Measurements from ENCODE around the gene VAMP3.

VAMP3 gene
- 139 to 295 (median 216) reads per million in 17 experiments for total RNA-seq

DNA sequence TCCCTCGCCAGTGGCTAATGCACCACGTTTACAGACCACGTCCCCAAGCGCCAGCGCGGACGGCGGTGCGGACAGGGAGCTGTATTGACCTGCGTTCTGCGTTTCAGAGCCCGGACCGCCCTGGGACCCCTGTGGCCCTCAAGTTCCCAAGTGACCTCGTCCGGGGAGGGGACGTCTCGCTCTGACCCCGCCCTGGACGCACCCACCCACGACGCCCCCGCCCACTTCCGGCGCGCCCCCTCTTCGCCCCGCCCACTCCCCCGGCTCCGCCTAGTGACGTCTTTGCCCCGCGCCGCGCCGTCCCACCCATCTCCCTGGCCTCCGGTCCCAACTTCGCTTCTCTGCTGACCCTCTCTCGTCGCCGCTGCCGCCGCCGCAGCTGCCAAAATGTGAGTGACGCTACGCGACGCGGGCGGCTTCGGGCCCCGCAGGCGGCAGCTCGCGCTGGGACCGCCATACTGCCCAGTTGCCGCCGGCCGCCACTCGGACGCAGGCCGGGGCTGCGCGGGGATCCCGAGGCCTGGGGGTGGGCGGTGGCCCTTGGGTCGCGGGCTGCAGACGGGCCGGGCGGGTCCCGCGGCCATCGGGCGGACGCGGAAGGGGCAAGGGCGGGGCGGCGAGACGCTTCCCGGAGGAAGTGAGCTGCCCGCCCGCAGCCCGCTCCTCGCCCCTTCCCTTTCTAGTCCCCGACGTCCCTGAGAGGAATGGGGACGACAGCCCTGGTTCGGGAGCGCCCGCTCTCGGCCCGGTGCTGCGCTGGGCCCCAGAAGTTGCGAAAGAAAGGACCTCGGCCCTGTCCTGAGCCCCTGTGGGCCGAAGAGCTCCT, at the start of gene VAMP3:
Gene VAMP3 (plus strand): TSS at position 300 of the 826 bp plus-strand sequence. CDS start 88 bp downstream, at position 388.
- DNase-seq, result peak; percentile 93 to 98 (median 95)

DNA sequence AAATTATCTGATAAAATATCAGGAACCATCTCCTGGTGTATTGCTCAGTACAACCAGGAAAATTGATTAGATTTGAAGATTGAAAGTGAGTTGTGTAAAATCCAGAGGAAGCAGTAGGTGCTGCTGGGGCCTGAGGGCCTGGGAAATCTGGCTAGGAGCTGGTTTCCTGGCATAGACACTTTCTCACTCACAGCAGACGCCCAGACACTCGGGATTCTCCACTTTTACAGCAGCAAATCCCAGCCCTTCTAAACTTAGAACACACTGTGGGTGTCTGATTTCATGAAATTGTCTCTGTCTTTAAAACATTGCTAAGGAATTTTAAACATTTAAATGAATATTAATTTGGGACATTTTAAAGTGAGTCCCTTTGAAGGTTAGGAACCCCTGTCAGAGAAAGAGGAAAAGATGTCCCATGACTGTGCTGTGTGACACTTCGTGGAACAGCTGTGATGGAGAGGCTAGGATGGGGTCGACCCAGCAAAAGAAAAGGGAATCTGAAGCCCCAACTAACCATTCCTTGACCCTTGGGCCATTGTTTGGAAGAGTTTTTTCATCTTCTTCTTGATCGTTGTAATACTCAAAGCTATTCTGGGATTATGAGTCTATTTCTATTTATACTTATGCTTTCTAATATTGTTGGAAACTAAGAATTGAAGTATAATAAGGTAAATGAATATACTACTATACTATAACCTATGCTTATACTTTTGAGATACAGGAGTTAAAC, 49.0 kb upstream of the VAMP3 start:
- no peak for DNase-seq

- no peak for DNase-seq
Observed at GRCh38 chr1:7722670-7723012, 48.5 kb upstream of the VAMP3 start.

DNA sequence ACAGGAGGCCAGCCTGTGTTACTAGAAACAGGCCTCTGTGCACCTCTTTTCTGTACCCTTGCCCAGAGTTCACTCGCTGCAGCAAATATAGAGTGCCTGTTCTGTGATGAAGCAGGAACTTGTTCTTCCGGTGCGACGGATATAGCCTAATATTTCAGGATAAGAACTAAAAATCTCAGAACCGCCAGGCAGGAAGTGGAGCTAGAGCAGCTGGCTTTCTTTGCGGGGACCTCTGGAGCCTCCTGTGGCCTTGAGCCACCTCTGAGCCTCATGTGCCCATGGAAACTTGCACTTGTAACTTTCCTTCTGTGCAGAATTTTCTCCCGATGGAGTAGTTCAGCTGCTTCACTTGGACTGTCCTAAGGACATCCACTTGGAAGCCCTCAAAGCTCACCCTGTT, 44.5 kb upstream of the VAMP3 start:
- peak in 3 of 4 experiments; percentile 28 to 37 (median 33) for DNase-seq

DNA sequence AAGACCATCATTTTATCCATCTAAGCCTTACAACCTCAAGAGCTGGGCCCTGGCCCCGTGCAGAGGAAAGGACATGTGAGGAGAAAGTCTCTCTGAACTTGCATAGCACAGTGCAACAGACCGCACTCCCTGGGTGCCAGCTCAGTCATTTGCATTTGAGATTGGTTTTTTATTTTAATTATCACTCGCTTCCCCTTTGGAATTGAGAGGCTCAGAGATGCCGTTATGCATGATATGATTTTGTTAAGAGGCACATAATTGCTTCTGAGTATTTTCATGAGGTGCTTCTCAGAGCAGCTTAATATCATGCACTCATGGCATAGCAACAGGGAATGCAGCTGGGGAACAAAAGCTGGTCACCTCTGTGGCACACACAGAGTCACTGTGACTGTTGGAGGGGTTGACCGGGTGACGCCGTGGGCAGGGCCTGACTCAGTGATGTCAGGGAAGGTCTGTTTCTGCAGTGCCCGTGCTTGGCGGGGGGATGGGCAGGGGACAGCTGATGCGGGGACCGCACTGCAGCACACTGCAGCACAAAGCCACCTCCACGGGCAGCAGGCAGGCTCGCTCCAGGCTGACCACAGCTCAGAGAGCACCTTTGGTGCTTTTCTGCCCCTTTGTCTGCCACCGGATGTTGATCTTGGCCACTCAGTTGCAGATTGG, 43.2 kb upstream of the VAMP3 start:
- DNase-seq, result no peak

DNA sequence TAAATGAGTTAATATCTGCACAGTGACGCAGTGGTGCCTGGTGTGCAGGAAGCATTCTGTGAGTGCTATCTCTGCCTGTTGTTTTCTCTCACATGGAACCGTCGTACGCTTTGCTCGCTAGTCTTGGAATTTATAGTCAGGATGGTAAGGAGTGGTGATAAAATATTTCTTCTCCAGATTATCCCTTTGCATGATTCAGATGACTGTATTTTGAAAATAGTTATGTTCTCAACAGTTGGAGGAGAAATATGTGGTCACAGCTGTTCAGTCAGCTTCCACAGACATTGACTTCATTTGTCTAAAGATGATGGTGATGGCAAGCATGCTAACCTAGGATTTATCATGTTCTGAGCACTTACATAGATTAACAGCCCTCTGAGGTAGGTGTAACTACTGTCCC, 41.3 kb upstream of the VAMP3 start:
- no peak for DNase-seq

- no peak for DNase-seq
Observed at GRCh38 chr1:7732331-7732730, 38.8 kb upstream of the VAMP3 start.

DNA sequence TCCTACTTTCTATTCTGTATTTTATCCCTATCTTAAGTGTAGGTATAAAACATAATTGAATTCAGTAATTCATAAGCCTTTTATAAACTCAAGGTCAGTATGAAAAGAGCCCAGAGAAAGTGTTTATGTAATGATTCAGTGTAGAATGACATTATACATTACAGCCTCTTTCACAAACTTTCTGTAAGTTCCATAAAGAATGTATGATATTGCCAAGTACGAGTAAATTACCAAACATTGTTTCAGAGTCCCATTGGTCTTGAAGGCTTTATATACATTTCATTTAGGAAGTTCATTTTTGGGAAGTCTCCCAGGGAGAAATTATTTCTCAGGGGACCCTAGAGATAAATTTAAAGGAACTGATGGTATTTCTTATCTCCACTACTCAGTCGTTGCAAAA, 37.8 kb upstream of the VAMP3 start:
- DNase-seq, result no peak

- no peak for DNase-seq
Observed at GRCh38 chr1:7738044-7738443, 33.1 kb upstream of the VAMP3 start.

DNA sequence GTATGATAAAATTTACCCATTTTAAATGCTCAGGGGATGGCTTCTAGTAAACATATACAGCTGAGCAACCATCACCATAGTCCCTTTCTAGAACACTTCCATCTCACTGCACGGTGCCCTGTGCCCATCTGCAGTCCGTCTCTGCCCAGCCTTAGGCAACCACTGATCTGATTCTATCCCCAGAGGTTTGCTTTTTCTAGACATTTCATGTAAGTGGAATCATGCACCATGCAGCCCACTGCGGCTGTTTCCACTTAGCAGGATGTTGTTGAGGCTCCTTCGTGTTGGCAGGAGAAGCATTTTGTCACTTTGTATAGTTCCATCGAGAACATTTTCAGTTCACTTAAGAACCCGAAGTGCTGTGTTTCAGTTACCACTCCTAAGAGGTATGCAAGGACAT, 27.8 kb upstream of the VAMP3 start:
- DNase-seq, result no peak

- DNase-seq, result no peak
Observed at GRCh38 chr1:7744882-7745281, 26.2 kb upstream of the VAMP3 start.

DNA sequence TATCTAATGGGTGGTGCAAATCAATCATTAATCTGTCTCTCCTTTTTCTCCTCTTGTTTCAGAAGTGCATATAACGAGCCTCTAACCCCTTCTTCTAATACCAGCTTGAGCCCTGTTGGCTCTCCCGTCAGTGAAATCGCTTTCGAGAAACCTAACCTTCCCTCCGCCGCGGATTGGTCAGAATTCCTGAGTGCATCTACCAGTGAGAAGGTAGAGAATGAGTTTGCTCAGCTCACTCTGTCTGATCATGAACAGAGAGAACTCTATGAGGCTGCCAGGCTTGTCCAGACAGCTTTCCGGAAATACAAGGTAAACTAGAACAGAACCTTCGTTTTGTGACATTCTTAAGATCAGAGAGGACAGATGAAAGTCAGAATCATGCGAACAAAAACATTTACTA, 25.3 kb upstream of the VAMP3 start:
- DNase-seq, result no peak

DNA sequence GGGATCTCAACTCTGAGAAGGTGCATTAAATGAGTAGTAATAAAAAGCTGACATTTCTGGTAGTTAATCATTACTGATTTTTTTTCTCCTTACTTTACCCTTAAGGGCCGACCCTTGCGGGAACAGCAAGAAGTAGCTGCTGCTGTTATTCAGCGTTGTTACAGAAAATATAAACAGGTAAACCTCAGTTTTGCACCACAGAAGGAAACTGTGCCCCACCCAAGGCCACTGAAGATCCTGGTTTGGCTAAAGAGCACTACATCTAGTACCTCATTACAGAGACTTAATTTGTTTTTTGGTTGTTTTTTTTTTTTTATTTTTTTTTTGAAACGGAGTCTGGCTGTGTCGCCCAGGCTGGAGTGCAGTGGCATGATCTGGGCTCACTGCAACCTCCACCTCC, 23.5 kb upstream of the VAMP3 start:
- DNase-seq, result no peak

- DNase-seq, result no peak
Observed at GRCh38 chr1:7749126-7749525, 22.0 kb upstream of the VAMP3 start.

DNA sequence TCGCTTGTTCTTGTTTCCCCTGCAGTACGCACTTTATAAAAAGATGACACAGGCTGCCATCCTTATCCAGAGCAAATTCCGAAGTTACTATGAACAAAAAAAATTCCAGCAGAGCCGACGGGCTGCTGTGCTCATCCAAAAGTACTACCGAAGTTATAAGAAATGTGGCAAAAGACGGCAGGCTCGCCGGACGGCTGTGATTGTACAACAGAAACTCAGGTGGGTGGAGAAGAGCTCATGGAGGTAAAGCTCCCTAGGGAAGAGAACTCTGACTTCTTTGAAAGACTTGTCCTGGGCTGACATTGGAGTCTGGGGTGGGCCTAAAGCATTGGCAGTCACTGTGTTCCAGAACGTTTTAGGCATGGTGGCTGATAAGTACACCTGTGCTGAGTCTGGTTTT, 19.9 kb upstream of the VAMP3 start:
- no peak for DNase-seq

DNA sequence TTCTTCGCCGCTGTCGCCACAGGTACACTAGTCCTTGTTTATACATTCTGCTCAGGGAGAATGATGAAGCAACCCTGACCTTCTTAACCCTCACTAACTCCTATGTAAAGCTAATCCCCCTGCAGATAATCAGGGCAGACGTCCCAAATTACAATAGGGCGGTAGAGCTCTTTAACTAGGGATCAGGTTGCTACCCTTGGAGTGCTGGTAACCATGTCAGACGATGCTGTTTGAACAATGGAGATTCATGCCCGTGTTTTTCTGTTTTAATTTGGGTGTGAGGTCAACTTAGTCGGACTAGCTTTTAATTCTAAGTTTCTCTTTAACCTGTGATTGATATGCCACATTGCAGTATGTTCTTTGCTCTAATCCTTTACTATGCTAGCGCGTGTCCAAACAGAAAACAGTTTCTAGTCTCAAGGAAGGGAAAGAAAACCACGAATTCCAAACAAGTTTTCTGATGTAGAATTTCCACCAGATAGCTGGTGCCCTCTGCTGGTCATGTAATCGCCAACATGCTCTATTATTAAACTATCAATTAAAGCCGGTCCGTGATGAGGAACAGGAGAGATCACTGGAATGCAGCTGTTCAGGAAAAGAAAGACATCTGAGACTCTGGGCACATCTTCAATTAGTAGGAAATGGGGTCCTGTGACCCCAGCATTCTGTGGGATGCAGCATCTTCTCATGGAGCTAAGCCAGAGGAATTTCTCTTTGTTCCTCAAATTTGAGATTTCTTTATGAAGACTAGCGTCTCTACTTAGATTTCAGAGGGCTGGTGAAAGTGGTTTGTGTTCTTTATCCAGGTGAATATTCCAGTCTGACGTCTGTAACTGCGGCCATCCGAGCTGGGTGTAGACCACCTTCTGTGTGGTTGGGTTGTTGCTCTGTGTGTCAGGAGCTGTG, 18.3 kb upstream of the VAMP3 start:
- DNase-seq, result peak; percentile 66 to 82 (median 70)

DNA sequence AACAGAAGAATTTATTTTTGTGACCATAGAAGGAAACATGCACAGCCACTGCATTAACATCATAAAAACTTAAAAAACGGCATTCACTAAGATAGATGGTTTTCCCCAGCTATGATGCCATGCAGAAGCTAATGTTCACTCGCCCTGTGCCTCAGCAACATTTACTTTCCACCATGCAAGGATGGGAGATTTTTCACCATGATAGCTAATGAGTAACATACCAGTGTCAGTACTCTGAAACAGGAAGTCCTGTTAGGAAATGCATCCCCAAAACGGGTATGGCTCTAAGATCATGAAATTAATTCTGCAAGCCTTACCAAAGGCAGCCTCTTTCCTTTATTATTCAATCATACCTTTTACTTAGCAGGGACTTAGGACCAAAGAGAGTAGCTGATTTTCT, 17.5 kb upstream of the VAMP3 start:
- DNase-seq, result peak; percentile 31 to 72 (median 50)

DNA sequence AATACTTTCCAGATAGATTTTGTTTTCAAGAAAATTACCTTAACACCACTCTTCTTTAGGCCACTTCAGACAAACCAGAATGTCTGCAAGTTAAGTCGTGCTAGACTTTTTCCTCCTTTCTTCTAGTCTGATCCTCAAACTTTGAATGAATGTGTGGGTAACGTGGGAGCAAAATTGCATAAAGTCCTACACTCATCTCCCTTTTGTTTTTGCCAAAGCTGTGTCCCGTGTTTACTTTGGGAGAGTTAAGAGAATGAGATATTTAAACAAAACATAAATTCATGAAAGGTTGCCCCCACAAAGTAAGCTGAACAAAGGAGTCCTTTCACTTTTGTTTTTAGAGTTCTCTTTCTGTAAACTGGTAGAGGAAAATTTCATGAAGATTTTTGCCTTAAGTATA, 16.9 kb upstream of the VAMP3 start:
- no peak for DNase-seq

DNA sequence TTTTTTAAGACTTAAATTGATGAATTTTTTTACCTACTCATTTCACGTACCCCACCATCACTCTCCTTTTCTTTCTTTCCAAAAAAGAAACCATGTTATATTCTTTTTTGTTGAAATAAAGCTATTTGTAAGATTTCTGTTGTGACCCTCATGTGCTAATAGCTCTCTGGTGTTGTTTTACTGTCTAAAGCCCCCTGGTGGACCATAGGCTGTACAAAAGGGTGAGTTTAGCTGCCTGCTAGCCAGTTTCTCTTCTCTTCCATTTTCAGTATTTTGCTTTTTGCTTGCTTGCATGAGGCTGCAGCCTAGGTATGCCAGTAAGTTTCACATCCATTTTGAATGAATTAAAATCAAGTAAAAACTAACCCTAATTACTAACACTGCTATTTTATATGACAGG, 15.6 kb upstream of the VAMP3 start:
- peak in 2 of 4 experiments; percentile 8 to 27 for DNase-seq

DNA sequence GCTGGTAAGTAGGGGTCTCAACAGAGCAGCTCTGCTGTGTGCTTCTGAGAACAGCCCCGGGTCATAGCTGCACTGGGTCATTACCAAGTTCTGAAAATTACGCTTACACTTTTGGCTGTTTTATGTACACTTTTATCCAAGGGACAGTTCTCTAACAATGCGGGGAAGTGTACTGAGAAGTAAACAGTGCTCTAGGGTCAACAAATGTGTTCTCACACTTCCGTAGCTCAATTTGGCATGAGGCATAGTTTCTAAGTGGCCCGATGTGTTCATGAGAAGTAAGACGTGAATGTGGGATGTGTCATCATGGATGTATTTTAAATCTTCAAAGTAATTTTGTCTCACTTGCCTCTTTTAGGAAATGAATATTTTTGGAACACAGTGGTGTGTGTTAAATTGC, 10.9 kb upstream of the VAMP3 start:
- no peak for DNase-seq

- DNase-seq, result no peak
Observed at GRCh38 chr1:7761103-7761502, 10.0 kb upstream of the VAMP3 start.

DNA sequence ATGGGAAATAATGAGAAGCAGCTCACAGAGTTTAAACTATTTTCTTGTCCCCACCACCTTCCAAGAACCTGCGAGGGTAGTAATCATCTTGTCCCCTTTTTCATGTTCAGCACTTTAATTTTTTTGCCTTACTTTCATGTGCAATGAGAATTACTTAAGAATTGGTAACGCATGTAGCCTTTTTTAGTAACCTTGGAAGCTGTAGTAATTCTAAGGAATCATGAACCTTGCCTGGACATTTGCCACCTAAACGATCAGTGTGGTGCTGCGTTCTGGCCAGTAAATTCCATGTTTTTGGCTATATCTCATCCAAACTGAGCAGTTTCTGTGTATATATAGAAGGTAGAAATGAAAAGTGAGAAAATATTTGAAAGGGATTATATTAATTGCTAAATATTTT, 3.9 kb upstream of the VAMP3 start:
- no peak for DNase-seq

DNA sequence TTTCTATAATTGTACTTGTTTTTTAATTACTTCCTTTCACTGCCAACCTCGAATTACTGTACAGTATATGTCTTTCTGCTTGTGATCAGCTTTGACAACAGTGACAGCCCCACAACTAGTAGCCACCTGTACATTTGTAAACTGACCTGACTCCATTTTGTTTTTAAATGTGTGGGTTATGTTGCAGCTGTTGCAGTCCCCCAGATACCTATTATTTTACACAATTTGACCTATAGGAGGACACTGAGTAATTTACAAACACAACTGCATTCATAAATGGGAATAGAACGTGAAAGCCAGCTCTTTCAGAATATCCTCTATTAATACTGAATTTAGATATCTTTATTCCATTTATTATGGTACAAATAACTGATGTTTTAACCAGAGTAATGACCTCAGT, 2.5 kb upstream of the VAMP3 start:
- no peak for DNase-seq

Measured in suppressor macrophage (primary cell).